ENCODE data around the gene MYH1. TPM values are rescaled to one million over a fixed set of nuclear protein-coding genes. Genes with fewer than 3 reads are reported as not detected.
"Not testable (repeated sequence)": the region's sequence is repeated elsewhere in the genome, so short reads cannot be mapped to it uniquely, and the experiment has no call there.

Gene MYH1
- total RNA-seq, 2 experiments from 2014 or later = not detected

DNA sequence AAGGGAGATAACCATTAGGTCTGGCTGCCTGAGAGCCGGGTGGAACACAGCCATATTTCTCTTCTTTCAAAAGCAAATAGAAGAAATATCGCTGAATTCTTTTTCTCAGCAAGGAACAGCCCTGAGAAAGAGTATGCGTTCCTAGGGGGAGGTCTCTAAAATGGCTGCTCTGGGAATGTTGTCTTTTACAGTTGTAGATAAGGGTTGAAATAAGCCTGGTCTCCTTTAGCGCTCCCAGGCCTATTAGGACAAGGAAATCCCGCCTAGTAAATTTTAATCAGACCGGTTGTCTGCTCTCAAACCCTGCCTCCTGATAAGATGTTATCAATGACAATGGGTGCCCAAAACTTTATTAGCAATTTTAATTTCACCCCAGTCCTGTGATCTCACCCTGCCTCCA, 22.8 kb upstream of the MYH1 start:
- H3K36me3 ChIP-seq (ENCODE audit: insufficient read depth, low read length); BruUV-seq (replicated peaks); H3K79me2 ChIP-seq (ENCODE audit: insufficient read depth, low read depth, low read length); CTCF ChIA-PET (ENCODE audit: unreplicated experiment); intact Hi-C loops (cut with micrococcal nuclease; ENCODE audit: unreplicated experiment); H3K27ac ChIP-seq (ENCODE audit: low read depth, low read length, poor library complexity, severe bottlenecking); H3K9me3 ChIP-seq (ENCODE audit: low read length); POLR2A ChIA-PET; H3K9me2 ChIP-seq (ENCODE audit: insufficient read depth, low read length); H2AFZ ChIP-seq (ENCODE audit: low read length); H3K4me2 ChIP-seq (ENCODE audit: low read length); H4K20me1 ChIP-seq (ENCODE audit: insufficient read depth, low read length); H3K4me1 ChIP-seq (ENCODE audit: insufficient read depth, low read length, poor library complexity, severe bottlenecking); H3K4me3 ChIP-seq (ENCODE audit: low read depth, low read length, poor library complexity, severe bottlenecking): not testable (repeated sequence)
- DNase-seq (ENCODE audit: low spot score) = peak; percentile 18

DNA sequence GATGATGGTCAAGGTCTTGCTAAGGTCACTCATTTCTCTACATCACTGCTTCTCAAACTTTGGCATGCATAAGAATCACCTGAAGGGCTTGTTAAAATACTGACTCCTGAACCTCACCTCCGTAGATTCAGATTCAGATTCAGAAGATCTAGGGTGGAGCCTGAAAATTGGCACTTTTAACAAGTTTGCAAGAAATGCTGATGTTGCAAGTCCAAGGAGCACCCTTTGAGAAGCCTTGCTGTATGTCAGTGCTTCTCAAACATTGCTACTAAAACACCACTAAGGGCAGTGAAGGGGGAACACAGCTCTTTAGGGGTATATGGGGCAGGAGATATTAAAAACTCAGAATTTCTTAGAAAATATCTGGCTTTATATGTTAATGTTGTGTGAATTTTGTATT, 13.7 kb upstream of the MYH1 start:
- H3K4me1 ChIP-seq (ENCODE audit: insufficient read depth, low read length, poor library complexity, severe bottlenecking) = no peaks in the 10 kb centered on the region
- no peak overlapping the region for H3K27ac ChIP-seq (ENCODE audit: low read depth, low read length, poor library complexity, severe bottlenecking)
- no peaks in the 10 kb centered on the region for H4K20me1 ChIP-seq (ENCODE audit: insufficient read depth, low read length)
- ChIA-PET CTCF (ENCODE audit: unreplicated experiment) (no interaction called here), POLR2A (interaction anchor here (0.5 to 0.8 kb wide), 2 partner anchors 9 to 193 kb away, joined by 3 to 4 read pairs; no protein-coding TSS in a partner anchor)
- no peak for TF ChIP-seq EZH2phosphoT487 (IDR thresholded peaks at IDR 0.05; ENCODE audit: borderline replicate concordance, low read depth, low read length)
- TF ChIP-seq, protein P1, sequence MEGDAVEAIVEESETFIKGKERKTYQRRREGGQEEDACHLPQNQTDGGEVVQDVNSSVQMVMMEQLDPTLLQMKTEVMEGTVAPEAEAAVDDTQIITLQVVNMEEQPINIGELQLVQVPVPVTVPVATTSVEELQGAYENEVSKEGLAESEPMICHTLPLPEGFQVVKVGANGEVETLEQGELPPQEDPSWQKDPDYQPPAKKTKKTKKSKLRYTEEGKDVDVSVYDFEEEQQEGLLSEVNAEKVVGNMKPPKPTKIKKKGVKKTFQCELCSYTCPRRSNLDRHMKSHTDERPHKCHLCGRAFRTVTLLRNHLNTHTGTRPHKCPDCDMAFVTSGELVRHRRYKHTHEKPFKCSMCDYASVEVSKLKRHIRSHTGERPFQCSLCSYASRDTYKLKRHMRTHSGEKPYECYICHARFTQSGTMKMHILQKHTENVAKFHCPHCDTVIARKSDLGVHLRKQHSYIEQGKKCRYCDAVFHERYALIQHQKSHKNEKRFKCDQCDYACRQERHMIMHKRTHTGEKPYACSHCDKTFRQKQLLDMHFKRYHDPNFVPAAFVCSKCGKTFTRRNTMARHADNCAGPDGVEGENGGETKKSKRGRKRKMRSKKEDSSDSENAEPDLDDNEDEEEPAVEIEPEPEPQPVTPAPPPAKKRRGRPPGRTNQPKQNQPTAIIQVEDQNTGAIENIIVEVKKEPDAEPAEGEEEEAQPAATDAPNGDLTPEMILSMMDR (conservative IDR thresholded peaks at IDR 0.05; ENCODE audit: low read length) = no peak
- no peak overlapping the region for H3K4me3 ChIP-seq (ENCODE audit: low read depth, low read length, poor library complexity, severe bottlenecking)
- no peaks in the 10 kb centered on the region for H3K9me2 ChIP-seq (ENCODE audit: insufficient read depth, low read length)
- BruUV-seq (replicated peaks) = no TSS peak
- H2AFZ ChIP-seq (ENCODE audit: low read length) = no peak overlapping the region
- no peak for DNase-seq (ENCODE audit: low spot score)
- intact Hi-C loops (cut with micrococcal nuclease; ENCODE audit: unreplicated experiment) = no loop called here
- H3K4me2 ChIP-seq (ENCODE audit: low read length) = no peak overlapping the region
- H3K36me3 ChIP-seq (ENCODE audit: insufficient read depth, low read length) = no peaks in the 10 kb centered on the region
- no peaks in the 10 kb centered on the region for H3K9me3 ChIP-seq (ENCODE audit: low read length)
- H3K79me2 ChIP-seq (ENCODE audit: insufficient read depth, low read depth, low read length) = no peaks in the 10 kb centered on the region

DNA sequence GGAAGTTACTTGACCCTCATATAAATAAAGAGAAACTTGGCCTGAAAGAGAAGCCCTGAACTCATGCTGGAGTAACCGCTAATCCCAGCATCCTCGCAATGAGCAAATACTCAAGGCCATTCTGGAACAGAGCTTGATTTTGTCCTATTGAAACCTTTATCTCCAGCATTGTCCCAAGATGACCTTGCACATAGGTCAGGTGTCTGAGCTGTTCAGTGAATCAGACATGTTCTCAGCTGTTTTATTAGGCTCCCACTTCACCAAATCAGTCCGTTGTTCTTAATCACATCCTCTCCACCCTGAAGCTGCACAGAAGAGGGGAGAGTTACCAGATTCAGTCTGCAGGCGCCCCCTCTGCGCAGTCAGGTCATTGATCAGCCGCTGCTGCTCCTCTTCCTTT, 9.1 kb upstream of the MYH1 start:
- H3K9me3 ChIP-seq (ENCODE audit: low read length) = no peaks in the 10 kb centered on the region
- no peaks in the 10 kb centered on the region for H3K4me1 ChIP-seq (ENCODE audit: insufficient read depth, low read length, poor library complexity, severe bottlenecking)
- no peaks in the 10 kb centered on the region for H3K36me3 ChIP-seq (ENCODE audit: insufficient read depth, low read length)
- DNase-seq (ENCODE audit: low spot score) = no peak
- no peaks in the 10 kb centered on the region for H3K9me2 ChIP-seq (ENCODE audit: insufficient read depth, low read length)
- no peak for TF ChIP-seq EZH2phosphoT487 (IDR thresholded peaks at IDR 0.05; ENCODE audit: borderline replicate concordance, low read depth, low read length)
- TF ChIP-seq, protein P1 (conservative IDR thresholded peaks at IDR 0.05; ENCODE audit: low read length) = no peak
- H3K27ac ChIP-seq (ENCODE audit: low read depth, low read length, poor library complexity, severe bottlenecking) = no peak overlapping the region
- no peaks in the 10 kb centered on the region for H3K79me2 ChIP-seq (ENCODE audit: insufficient read depth, low read depth, low read length)
- intact Hi-C loops (cut with micrococcal nuclease; ENCODE audit: unreplicated experiment) = no loop called here
- H3K4me3 ChIP-seq (ENCODE audit: low read depth, low read length, poor library complexity, severe bottlenecking) = no peak overlapping the region
- CTCF ChIA-PET (ENCODE audit: unreplicated experiment) = no interaction called here
- POLR2A ChIA-PET = interaction anchor here (0.5 kb wide), 1 partner anchor 50 kb away, joined by 3 read pairs; no protein-coding TSS in a partner anchor
- no peak overlapping the region for H3K4me2 ChIP-seq (ENCODE audit: low read length)
- BruUV-seq (replicated peaks) = no TSS peak
- no peak overlapping the region for H2AFZ ChIP-seq (ENCODE audit: low read length)
- H4K20me1 ChIP-seq (ENCODE audit: insufficient read depth, low read length) = no peaks in the 10 kb centered on the region
